GM19395 (cell line): ENCODE data around the gene FBXO22.

Experiments used
- ATAC-seq: cut with Tn5 transposase; IDR thresholded peaks from one replicate; pipeline ENCODE4 v1.9.1; 2021; ENCODE audit warnings: mild to moderate bottlenecking, moderate library complexity; ENCODE audit not compliant: unreplicated experiment

The FBXO22 gene

GRCh38 chr15:75918135-75918534 is 14.5 kb downstream of the FBXO22 start:
- no peak for ATAC-seq

GRCh38 chr15:75920079-75920478 is 16.4 kb downstream of the FBXO22 start:
- no peak for ATAC-seq

GRCh38 chr15:75921732-75922703 is 18.3 kb downstream of the FBXO22 start:
- no peak for ATAC-seq

GRCh38 chr15:75923756-75924155 is 20.1 kb downstream of the FBXO22 start:
- ATAC-seq: no peak

- no peak for ATAC-seq
Measured at GRCh38 chr15:75924576-75924975, 20.9 kb downstream of the FBXO22 start.

- ATAC-seq: no peak
Measured at GRCh38 chr15:75925440-75925839, 21.8 kb downstream of the FBXO22 start.

GRCh38 chr15:75926931-75927330 is 23.3 kb downstream of the FBXO22 start:
- ATAC-seq: no peak

- no peak for ATAC-seq
Measured at GRCh38 chr15:75927601-75928000, 23.9 kb downstream of the FBXO22 start.

- ATAC-seq: no peak
Measured at GRCh38 chr15:75928680-75929608, 25.3 kb downstream of the FBXO22 start.

- no peak for ATAC-seq
Measured at GRCh38 chr15:75929799-75930565, 26.3 kb downstream of the FBXO22 start.

- no peak for ATAC-seq
Measured at GRCh38 chr15:75930866-75931265, 27.2 kb downstream of the FBXO22 start.

GRCh38 chr15:75942464-75942863 is 38.8 kb downstream of the FBXO22 start:
- no peak for ATAC-seq

- ATAC-seq: no peak
Measured at GRCh38 chr15:75943246-75943645, 39.6 kb downstream of the FBXO22 start.

GRCh38 chr15:75943713-75944215 is 40.1 kb downstream of the FBXO22 start:
- ATAC-seq: no peak

- no peak for ATAC-seq
Measured at GRCh38 chr15:75945953-75946352, 42.3 kb downstream of the FBXO22 start.

- ATAC-seq: no peak
Measured at GRCh38 chr15:75947092-75947491, 43.4 kb downstream of the FBXO22 start.

- ATAC-seq: no peak
Measured at GRCh38 chr15:75948761-75949296, 45.2 kb downstream of the FBXO22 start.

GRCh38 chr15:75952525-75952924 is 48.8 kb downstream of the FBXO22 start:
- ATAC-seq: no peak

- ATAC-seq: no peak
Measured at GRCh38 chr15:75955720-75956119, 52.0 kb downstream of the FBXO22 start.

- no peak for ATAC-seq
Measured at GRCh38 chr15:75961331-75961730, 57.7 kb downstream of the FBXO22 start.
